Cardiac septum (tissue), 1 donor: Measurements from ENCODE around the gene ZNF543. TPM values are rescaled to one million over a fixed set of nuclear protein-coding genes. Genes with fewer than 3 reads are reported as not detected.
"Not testable (repeated sequence)": the region's sequence is repeated elsewhere in the genome, so short reads cannot be mapped to it uniquely, and the experiment has no call there.

Experiments
- DNase-seq: peaks from one replicate; pipeline ENCODE4 v3.0.0-alpha.2; 2020; ENCODE audit warnings: low spot score
- intact Hi-C: fragments of 100-400 bp; cut with DNase I; formaldehyde crosslinking; loops from one replicate; pipeline ENCODE4 v1.14.0; 2022
- long read RNA-seq: library from polyadenylated mRNA; unstranded; transcript quantifications from one replicate; pipeline ENCODE4 v2.0.0, GENCODE V29; 2021
- total RNA-seq: library from RNA; stranded (reverse); fragmentation: NEBNext Ultra II Directional; extraction: Animal tissue kit (Norgen Biotek cat#: 25700); gene quantifications from one replicate; pipeline ENCODE4 v1.2.1, GENCODE V29; 2021
- donor health status: DM: no; HTN: no; CAD: no.

Gene ZNF543
- 6.1 TPM for total RNA-seq
- long read RNA-seq, partial matches to known transcripts: 0 of 2 reads
- long read RNA-seq, other reads (novel, unspliced or antisense): 0 of 2 reads

GRCh38 chr19:57320180-57321084, at the start of gene ZNF543:
ZNF543 (plus strand) TSS chr19:57320472; CDS start chr19:57320854, 382 bp downstream.
- peak; percentile 97 for DNase-seq
- intact Hi-C loops: loop anchor here (5.0 kb wide), 1 partner anchor 42 kb away; the partner anchor contains the start of genes TRAPPC2B and ZNF547

- no peak for DNase-seq
Observed at GRCh38 chr19:57271280-57271679, 49.0 kb upstream of the ZNF543 start.

GRCh38 chr19:57273014-57273413, 47.3 kb upstream of the ZNF543 start:
- intact Hi-C loops: no loop called here
- no peak for DNase-seq

More at GRCh38 chr19:57271280-57271679, 49.0 kb upstream of the ZNF543 start:
- intact Hi-C loops: no loop called here

GRCh38 chr19:57276430-57276829, 43.8 kb upstream of the ZNF543 start:
- no peak for DNase-seq
- intact Hi-C loops: no loop called here

GRCh38 chr19:57278481-57278880, 41.8 kb upstream of the ZNF543 start:
- DNase-seq, intact Hi-C loops: not testable (repeated sequence)

GRCh38 chr19:57279418-57280164, 40.7 kb upstream of the ZNF543 start:
- intact Hi-C loops: loop anchor here (1.0 to 2.0 kb wide), 4 partner anchors 39 to 88 kb away; partner anchors contain the start of genes TRAPPC2B, ZNF264, ZNF304 and ZNF547
- peak; percentile 94 for DNase-seq

GRCh38 chr19:57280165-57280961, 39.9 kb upstream of the ZNF543 start, which contains the start of gene ZNF460:
ZNF460 (plus strand) TSS chr19:57280485; CDS start chr19:57280807, 322 bp downstream.
- peak; percentile 98 for DNase-seq
- intact Hi-C loops: loop anchor here (1.0 to 2.0 kb wide), 4 partner anchors 40 to 89 kb away; partner anchors contain the start of genes TRAPPC2B, ZNF264, ZNF304 and ZNF547

- no peak for DNase-seq
- intact Hi-C loops: loop anchor here (1.0 to 2.0 kb wide), 4 partner anchors 40 to 90 kb away; partner anchors contain the start of genes TRAPPC2B, ZNF264, ZNF304 and ZNF547
Observed at GRCh38 chr19:57280962-57281400, 39.3 kb upstream of the ZNF543 start.

GRCh38 chr19:57282011-57282643, 38.1 kb upstream of the ZNF543 start:
- intact Hi-C loops: no loop called here
- no peak for DNase-seq

- intact Hi-C loops: no loop called here
- DNase-seq: no peak
Observed at GRCh38 chr19:57288373-57288772, 31.9 kb upstream of the ZNF543 start.

- intact Hi-C loops: no loop called here
Observed at GRCh38 chr19:57290970-57291369, 29.3 kb upstream of the ZNF543 start.

GRCh38 chr19:57292547-57292946, 27.7 kb upstream of the ZNF543 start:
- no peak for DNase-seq
- intact Hi-C loops: no loop called here

More at GRCh38 chr19:57290970-57291369, 29.3 kb upstream of the ZNF543 start:
- no peak for DNase-seq

- DNase-seq: no peak
- intact Hi-C loops: no loop called here
Observed at GRCh38 chr19:57293719-57294118, 26.6 kb upstream of the ZNF543 start.

GRCh38 chr19:57302020-57302465, 18.2 kb upstream of the ZNF543 start:
- intact Hi-C loops: no loop called here
- DNase-seq: no peak

- intact Hi-C loops: no loop called here
- no peak for DNase-seq
Observed at GRCh38 chr19:57302727-57303401, 17.4 kb upstream of the ZNF543 start.

GRCh38 chr19:57305056-57305455, 15.2 kb upstream of the ZNF543 start:
- no peak for DNase-seq
- intact Hi-C loops: no loop called here

GRCh38 chr19:57308514-57308913, 11.8 kb upstream of the ZNF543 start:
- intact Hi-C loops: no loop called here
- no peak for DNase-seq

GRCh38 chr19:57310792-57311191, 9.5 kb upstream of the ZNF543 start:
- intact Hi-C loops: no loop called here
- DNase-seq: no peak
